ENCODE measurements around the gene SORL1. TPM values are rescaled to one million over a fixed set of nuclear protein-coding genes. Genes with fewer than 3 reads are reported as not detected.

Gene SORL1
- polyA plus RNA-seq, 1 donor from 2014 or later, result 6.5 TPM

DNA sequence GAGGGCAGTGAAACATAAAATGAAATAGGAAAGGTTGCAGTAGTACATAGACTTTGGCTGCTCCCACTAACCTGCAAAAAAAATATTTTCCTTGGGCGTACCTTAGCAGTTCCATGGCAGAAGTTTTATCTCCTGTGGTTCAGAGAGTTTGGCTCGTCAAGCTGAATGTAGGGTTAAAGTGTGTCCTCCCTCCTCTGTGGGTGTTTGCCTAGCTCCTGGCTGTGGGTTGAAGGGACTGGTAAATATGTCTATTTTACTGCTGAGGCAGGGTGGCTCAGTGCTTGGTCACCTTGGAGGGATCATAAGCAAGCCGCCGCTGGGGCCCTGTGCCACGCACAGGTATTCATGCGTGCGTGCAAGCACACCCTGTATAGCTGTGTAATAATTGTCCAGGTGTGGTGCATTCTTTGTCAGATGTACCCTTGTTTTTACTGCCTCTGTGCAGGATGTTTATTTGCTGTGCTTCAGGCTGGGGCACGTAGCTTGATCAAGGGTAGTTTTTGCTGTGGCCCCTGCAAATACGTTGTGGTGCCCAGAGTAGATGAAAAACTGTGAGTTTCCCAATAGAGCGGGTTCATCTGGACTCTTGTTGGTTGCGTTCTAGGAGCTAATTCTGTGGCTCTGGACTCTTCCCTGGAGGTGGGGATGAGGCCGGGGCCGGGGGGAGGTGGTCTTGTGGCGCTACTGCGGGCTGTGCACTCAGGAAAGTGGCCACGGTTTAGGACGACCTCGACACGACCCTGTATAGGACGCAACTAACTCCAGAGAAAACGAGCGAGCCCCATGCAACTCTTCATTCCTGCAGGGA, 732 bp upstream of the SORL1 start:
- Histone ChIP-seq H4K20me1 (ENCODE audit: insufficient read depth) (no peaks in the 10 kb centered on the region), H3F3A (ENCODE audit: insufficient read depth, low read length, poor library complexity, severe bottlenecking) (no peaks in the 10 kb centered on the region), H2AFZ (ENCODE audit: low read depth, low read length) (no peak overlapping the region), H3K79me2 (replicated peaks; ENCODE audit: insufficient read depth, low read length) (no peaks in the 10 kb centered on the region), H3K9me2 (ENCODE audit: insufficient read depth, low read length) (no peaks in the 10 kb centered on the region), H3K36me3 (ENCODE audit: insufficient read depth, low read length) (no peaks in the 10 kb centered on the region), H3K9me3 (ENCODE audit: low read length) (no peaks in the 10 kb centered on the region), H3K27ac (ENCODE audit: low read length) (no peak overlapping the region), H3K27me3 (ENCODE audit: insufficient read depth, low read depth, low read length) (no peaks in the 10 kb centered on the region), H3K4me2 (ENCODE audit: low read length) (peak overlapping the region; percentile 57), H3K9ac (ENCODE audit: low read length) (peak overlapping the region; percentile 40), H3K4me3 (ENCODE audit: low read length) (peak overlapping the region; percentile 98)
- TF ChIP-seq TAF1 (IDR thresholded peaks at IDR 0.05; ENCODE audit: low read depth) (no peak), SMC3 (conservative IDR thresholded peaks at IDR 0.05; ENCODE audit: poor library complexity) (no peak), EZH2 (IDR thresholded peaks at IDR 0.05; ENCODE audit: borderline replicate concordance, insufficient read depth, low read length, poor library complexity, severe bottlenecking) (no peak), RAD21 (conservative IDR thresholded peaks at IDR 0.05) (no peak), POLR2AphosphoS5 (IDR thresholded peaks at IDR 0.05) (no peak), MXI1 (conservative IDR thresholded peaks at IDR 0.05; ENCODE audit: poor library complexity, severe bottlenecking) (no peak), EP300 (conservative IDR thresholded peaks at IDR 0.05; ENCODE audit: poor library complexity, severe bottlenecking) (no peak), REST (IDR thresholded peaks at IDR 0.05; ENCODE audit: borderline replicate concordance) (no peak)
- TF ChIP-seq, protein P1, sequence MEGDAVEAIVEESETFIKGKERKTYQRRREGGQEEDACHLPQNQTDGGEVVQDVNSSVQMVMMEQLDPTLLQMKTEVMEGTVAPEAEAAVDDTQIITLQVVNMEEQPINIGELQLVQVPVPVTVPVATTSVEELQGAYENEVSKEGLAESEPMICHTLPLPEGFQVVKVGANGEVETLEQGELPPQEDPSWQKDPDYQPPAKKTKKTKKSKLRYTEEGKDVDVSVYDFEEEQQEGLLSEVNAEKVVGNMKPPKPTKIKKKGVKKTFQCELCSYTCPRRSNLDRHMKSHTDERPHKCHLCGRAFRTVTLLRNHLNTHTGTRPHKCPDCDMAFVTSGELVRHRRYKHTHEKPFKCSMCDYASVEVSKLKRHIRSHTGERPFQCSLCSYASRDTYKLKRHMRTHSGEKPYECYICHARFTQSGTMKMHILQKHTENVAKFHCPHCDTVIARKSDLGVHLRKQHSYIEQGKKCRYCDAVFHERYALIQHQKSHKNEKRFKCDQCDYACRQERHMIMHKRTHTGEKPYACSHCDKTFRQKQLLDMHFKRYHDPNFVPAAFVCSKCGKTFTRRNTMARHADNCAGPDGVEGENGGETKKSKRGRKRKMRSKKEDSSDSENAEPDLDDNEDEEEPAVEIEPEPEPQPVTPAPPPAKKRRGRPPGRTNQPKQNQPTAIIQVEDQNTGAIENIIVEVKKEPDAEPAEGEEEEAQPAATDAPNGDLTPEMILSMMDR (IDR thresholded peaks at IDR 0.05; ENCODE audit: poor library complexity, severe bottlenecking), result no peak

DNA sequence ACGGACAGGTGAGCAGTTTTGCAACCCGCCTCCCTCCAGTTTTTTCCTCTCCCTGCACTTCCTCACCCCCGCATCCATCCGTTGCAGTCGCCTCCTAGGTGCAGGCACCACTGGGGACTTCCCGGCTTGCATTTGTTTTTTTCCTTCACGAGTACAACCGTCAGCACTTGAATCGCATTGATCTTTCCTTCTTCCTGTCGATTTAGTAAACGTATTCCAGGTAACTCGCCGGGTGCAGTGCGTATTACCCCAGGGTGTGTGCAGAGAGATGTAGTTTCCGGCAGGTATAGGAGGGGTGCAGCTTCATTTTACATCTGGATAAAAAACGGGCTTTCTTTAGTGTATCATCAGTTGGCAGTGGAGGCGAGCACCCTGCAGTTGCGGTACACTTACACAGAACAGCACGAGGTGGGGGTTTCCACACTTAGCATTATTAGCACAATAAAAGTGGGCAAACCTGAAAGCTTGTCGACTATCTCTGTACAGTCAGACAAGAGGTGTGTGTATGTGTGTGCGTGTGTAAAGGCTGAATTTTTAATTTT, 566 bp downstream of the SORL1 start, which contains the start of gene SORL1-AS1:
Gene SORL1-AS1, minus strand, starts transcription at position 359 of the 542 bp plus-strand sequence.
- no peaks in the 10 kb centered on the region for H3K79me2 ChIP-seq (replicated peaks; ENCODE audit: insufficient read depth, low read length)
- peak within 1 kb of the TSS; percentile 98 for H3K4me3 ChIP-seq (ENCODE audit: low read length)
- peak within 1 kb of the TSS; percentile 71 for H3K9ac ChIP-seq (ENCODE audit: low read length)
- no peaks in the 10 kb centered on the region for H4K20me1 ChIP-seq (ENCODE audit: insufficient read depth)
- no peaks in the 10 kb centered on the region for H3K36me3 ChIP-seq (ENCODE audit: insufficient read depth, low read length)
- H3K9me2 ChIP-seq (ENCODE audit: insufficient read depth, low read length), result no peaks in the 10 kb centered on the region
- H3K27ac ChIP-seq (ENCODE audit: low read length), result peak within 1 kb of the TSS; percentile 14
- H2AFZ ChIP-seq (ENCODE audit: low read depth, low read length), result peak within 1 kb of the TSS; percentile 83
- H3K9me3 ChIP-seq (ENCODE audit: low read length), result no peaks in the 10 kb centered on the region
- TF ChIP-seq POLR2AphosphoS5 (IDR thresholded peaks at IDR 0.05) (no peak), RAD21 (conservative IDR thresholded peaks at IDR 0.05) (peak; percentile 52), MXI1 (conservative IDR thresholded peaks at IDR 0.05; ENCODE audit: poor library complexity, severe bottlenecking) (peak; percentile 56)
- H3F3A ChIP-seq (ENCODE audit: insufficient read depth, low read length, poor library complexity, severe bottlenecking), result no peaks in the 10 kb centered on the region
- H3K4me2 ChIP-seq (ENCODE audit: low read length), result peak within 1 kb of the TSS; percentile 62
- no peaks in the 10 kb centered on the region for H3K27me3 ChIP-seq (ENCODE audit: insufficient read depth, low read depth, low read length)

All from neural cell (in vitro differentiated cells).